ENCODE measurements around the gene NIP7.

GRCh38 chr16:69321080-69321479, 18.5 kb upstream of the NIP7 start:
- TF ChIP-seq CTCF (IDR thresholded peaks at IDR 0.05; ENCODE audit: control extremely low read depth in 1 of 3, insufficient read depth in 1 of 3, low read depth in 1 of 3, low read length in 3 of 3) = no peak
- no peak for TF ChIP-seq KDM1A (IDR thresholded peaks at IDR 0.05; ENCODE audit: borderline replicate concordance, low read length)
- no peak for TF ChIP-seq POLR2AphosphoS5 (IDR thresholded peaks at IDR 0.05; ENCODE audit: low read depth, low read length)
- no peak for TF ChIP-seq SIRT6 (IDR thresholded peaks at IDR 0.05; ENCODE audit: low read length)
- TF ChIP-seq RAD21 (IDR thresholded peaks at IDR 0.05 in 1 of 2, conservative IDR thresholded peaks at IDR 0.05 in 1 of 2; ENCODE audit: low read depth in 2 of 2, low read length in 2 of 2) = no peak
- TF ChIP-seq POLR2A (IDR thresholded peaks at IDR 0.05; ENCODE audit: control extremely low read depth in 1 of 2, low read depth in 2 of 2, low read length in 2 of 2) = no peak
- TF ChIP-seq CHD2 (IDR thresholded peaks at IDR 0.05; ENCODE audit: low read length) = no peak
- TF ChIP-seq BRCA1 (IDR thresholded peaks at IDR 0.05; ENCODE audit: low read depth, low read length) = no peak
- TF ChIP-seq TCF12 (IDR thresholded peaks at IDR 0.05; ENCODE audit: low read depth, low read length) = no peak
- TF ChIP-seq CHD7 (IDR thresholded peaks at IDR 0.05; ENCODE audit: insufficient replicate concordance, low read length) = no peak
